Caco-2 (cell line): ENCODE measurements around the gene MCL1. TPM values are rescaled to one million over a fixed set of nuclear protein-coding genes. Genes with fewer than 3 reads are reported as not detected.

Experiments
- Bru-seq: library from RNA; stranded (reverse); fragments of 400-500 nt; gene quantifications from one replicate; lab custom pipeline; 2021; lab: Mats Ljungman, UMichigan
- BruChase-seq, 2 experiments: library from RNA; stranded (reverse); fragments of 400-500 nt; gene quantifications; one replicate each; lab custom pipeline; 2021; lab: Mats Ljungman, UMichigan
- BruUV-seq: library from RNA; stranded (reverse); fragments of 400-500 nt; replicated peaks from 2 replicates; lab custom pipeline; 2021; lab: Mats Ljungman, UMichigan
- CTCF ChIA-PET: fragments of 300-600 bp; sonication (Branson Sonifier 250); formaldehyde crosslinking; loops from one replicate; lab custom pipeline; 2022; ENCODE audit warnings: antibody characterized with exemption; lab: Charles Lee
- POLR2A ChIA-PET: fragments of 300-600 bp; sonication (Branson Sonifier 250); formaldehyde crosslinking; loops from one replicate; lab custom pipeline; 2022; ENCODE audit warnings: antibody characterized with exemption; lab: Charles Lee
- DNase-seq, 2 experiments: peaks; one replicate each; pipeline versions ENCODE4 v3.0.0 to v3.0.0-alpha.2; 2020 to 2022
- H3K27me3 ChIP-seq: replicated peaks from 2 replicates; pipeline ENCODE4 v1.6.0; 2011; ENCODE audit warnings: low read length; ENCODE audit not compliant: control insufficient read depth, insufficient read depth
- H3K36me3 ChIP-seq: 2 replicates; pipeline ENCODE4 v1.5.1; 2011; ENCODE audit warnings: low read length; ENCODE audit not compliant: control insufficient read depth, insufficient read depth
- H3K4me1 ChIP-seq: fragments of 250-450 bp; sonication (Bioruptor Pico); 2 replicates; pipeline ENCODE4 v1.5.1; 2020; ENCODE audit warnings: mild to moderate bottlenecking
- H3K4me3 ChIP-seq: 2 replicates; pipeline ENCODE4 v1.5.1; 2011; ENCODE audit warnings: low read depth, mild to moderate bottlenecking, control low read depth, low read length
- H3K9me3 ChIP-seq: fragments of 250-450 bp; sonication (Bioruptor Pico); 2 replicates; pipeline ENCODE4 v1.5.1; 2020; ENCODE audit warnings: mild to moderate bottlenecking, moderate library complexity
- H3K27ac Mint-ChIP-seq: one replicate; pipeline ENCODE4 v1.8.0; 2022; ENCODE audit warnings: mixed read lengths; ENCODE audit not compliant: unreplicated experiment
- H3K27me3 Mint-ChIP-seq: one replicate; pipeline ENCODE4 v1.8.0; 2022; ENCODE audit warnings: mixed read lengths; ENCODE audit not compliant: insufficient read depth, unreplicated experiment
- H3K36me3 Mint-ChIP-seq: one replicate; pipeline ENCODE4 v1.8.0; 2022; ENCODE audit warnings: mild to moderate bottlenecking, mixed read lengths; ENCODE audit not compliant: insufficient read depth, unreplicated experiment
- H3K4me1 Mint-ChIP-seq: one replicate; pipeline ENCODE4 v1.8.0; 2022; ENCODE audit warnings: low read depth, mixed read lengths; ENCODE audit not compliant: unreplicated experiment
- H3K4me3 Mint-ChIP-seq: one replicate; pipeline ENCODE4 v1.8.0; 2022; ENCODE audit warnings: mild to moderate bottlenecking, moderate library complexity, mixed read lengths; ENCODE audit not compliant: unreplicated experiment
- H3K9me3 Mint-ChIP-seq: one replicate; pipeline ENCODE4 v1.8.0; 2022; ENCODE audit warnings: mixed read lengths; ENCODE audit not compliant: unreplicated experiment
- intact Hi-C: fragments of 100-400 bp; cut with micrococcal nuclease; formaldehyde crosslinking; loops from one replicate; pipeline ENCODE4 v1.10.0; 2022; ENCODE audit not compliant: unreplicated experiment
- long read RNA-seq: library from polyadenylated mRNA; stranded (forward); transcript quantifications from one replicate; pipeline ENCODE4 v2.0.0, GENCODE V29; 2022
- total RNA-seq: library from RNA; stranded (reverse); gene quantifications from 2 replicates; pipeline ENCODE4 v1.2.3, GENCODE V29; 2022
- TF ChIP-seq, protein P1 (sequence below), 2 experiments: fragments of 200-600 bp in 1 of 2; IDR thresholded peaks; 1 replicate in 1 of 2; 2 replicates in 1 of 2; pipeline versions ENCODE4 v1.5.1 to v1.8.0; 2011 to 2022; ENCODE audit warnings: antibody characterized with exemption in 1 of 2, control low read depth in 1 of 2, inconsistent platforms in 1 of 2, low read depth in 1 of 2, low read length in 1 of 2, mild to moderate bottlenecking in 1 of 2, moderate library complexity in 1 of 2; ENCODE audit not compliant: insufficient read depth in 1 of 2, severe bottlenecking in 1 of 2, unreplicated experiment in 1 of 2

The MCL1 gene
- total RNA-seq = 130 and 134 TPM in 2 replicates
- percentile 100 among the genes with signal in this experiment for Bru-seq, nascent RNA
- BruChase-seq, experiment 1, labeled RNA remaining after a 2-hour chase = percentile 100 among the genes with signal in this experiment
- percentile 97 among the genes with signal in this experiment for BruChase-seq, experiment 2, labeled RNA remaining after a 6-hour chase
- long read RNA-seq, transcript MCL1-202 (3 exons, 3,932 nt) = major isoform, 16 of 27 reads
- long read RNA-seq, partial matches to known transcripts = 0 of 27 reads
- long read RNA-seq, other reads (novel, unspliced or antisense) = 10 of 27 reads

DNA sequence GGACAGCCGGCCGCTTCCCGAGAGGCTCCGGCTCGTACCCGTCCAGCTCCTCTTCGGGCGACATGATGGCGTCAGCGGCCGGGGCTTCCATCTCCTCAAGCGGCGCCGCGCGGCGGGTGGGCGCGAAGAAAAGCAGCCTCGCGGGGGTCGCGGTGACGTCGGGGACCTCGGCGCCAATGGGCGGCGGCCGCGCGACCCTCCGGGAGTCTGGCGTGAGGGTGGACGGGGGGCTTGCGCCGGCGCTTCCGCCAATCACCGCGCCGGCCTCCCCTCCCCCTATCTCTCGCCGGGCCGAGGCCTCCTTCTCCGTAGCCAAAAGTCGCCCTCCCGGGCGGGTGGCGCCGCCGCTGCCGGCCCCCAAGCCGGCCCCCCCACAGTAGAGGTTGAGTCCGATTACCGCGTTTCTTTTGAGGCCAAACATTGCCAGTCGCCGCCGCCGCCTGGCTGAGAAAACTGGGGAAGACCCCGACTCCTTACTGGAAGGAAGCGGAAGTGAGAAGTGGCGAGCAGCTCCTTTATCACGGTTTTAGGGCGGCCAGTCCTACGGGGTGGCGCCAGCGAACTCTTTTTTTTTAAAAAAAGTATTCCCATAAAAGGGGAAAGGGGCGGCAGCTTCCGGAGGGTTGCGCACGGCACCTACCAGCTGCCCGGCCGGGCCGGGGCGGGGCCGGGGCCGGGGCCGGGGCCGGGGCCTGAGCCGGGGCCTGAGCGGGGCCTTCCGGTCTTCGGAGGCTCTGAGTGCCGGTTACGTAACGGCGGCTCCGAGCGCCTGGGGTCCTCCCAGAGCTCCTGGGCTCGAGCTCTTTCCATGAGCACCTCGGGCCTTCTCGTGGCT, at the start of gene MCL1:
Gene MCL1, minus strand, starts transcription at position 501 of the 835 bp plus-strand sequence. Its CDS starts 80 bp downstream, at position 421.
- Mint-ChIP-seq H3K27me3 (no peaks in the 10 kb centered on the region), H3K27ac (peak within 1 kb of the TSS; percentile 98), H3K9me3 (no peaks in the 10 kb centered on the region), H3K4me1 (peaks cover 34% of the 10 kb centered on the region), H3K4me3 (peak within 1 kb of the TSS; percentile 100), H3K36me3 (peaks cover 53% of the 10 kb centered on the region)
- intact Hi-C loops = loop anchor here (2.0 kb wide), 3 partner anchors 25 to 49 kb away; partner anchors contain the start of gene ENSA
- BruUV-seq = no TSS peak
- TF ChIP-seq, protein P1, sequence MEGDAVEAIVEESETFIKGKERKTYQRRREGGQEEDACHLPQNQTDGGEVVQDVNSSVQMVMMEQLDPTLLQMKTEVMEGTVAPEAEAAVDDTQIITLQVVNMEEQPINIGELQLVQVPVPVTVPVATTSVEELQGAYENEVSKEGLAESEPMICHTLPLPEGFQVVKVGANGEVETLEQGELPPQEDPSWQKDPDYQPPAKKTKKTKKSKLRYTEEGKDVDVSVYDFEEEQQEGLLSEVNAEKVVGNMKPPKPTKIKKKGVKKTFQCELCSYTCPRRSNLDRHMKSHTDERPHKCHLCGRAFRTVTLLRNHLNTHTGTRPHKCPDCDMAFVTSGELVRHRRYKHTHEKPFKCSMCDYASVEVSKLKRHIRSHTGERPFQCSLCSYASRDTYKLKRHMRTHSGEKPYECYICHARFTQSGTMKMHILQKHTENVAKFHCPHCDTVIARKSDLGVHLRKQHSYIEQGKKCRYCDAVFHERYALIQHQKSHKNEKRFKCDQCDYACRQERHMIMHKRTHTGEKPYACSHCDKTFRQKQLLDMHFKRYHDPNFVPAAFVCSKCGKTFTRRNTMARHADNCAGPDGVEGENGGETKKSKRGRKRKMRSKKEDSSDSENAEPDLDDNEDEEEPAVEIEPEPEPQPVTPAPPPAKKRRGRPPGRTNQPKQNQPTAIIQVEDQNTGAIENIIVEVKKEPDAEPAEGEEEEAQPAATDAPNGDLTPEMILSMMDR (IDR thresholded peaks at IDR 0.05; ENCODE audit: insufficient read depth in 1 of 2, low read depth in 1 of 2, low read length in 1 of 2, severe bottlenecking in 1 of 2, unreplicated experiment in 1 of 2) = peak in 1 of 2 experiments; percentile 10
- H3K4me1 ChIP-seq = peaks cover 33% of the 10 kb centered on the region
- H3K4me3 ChIP-seq = peak within 1 kb of the TSS; percentile 95
- peaks cover 3% of the 10 kb centered on the region for H3K36me3 ChIP-seq
- ChIA-PET POLR2A (interaction anchor here (0.5 to 6.2 kb wide), 37 partner anchors 9 to 931 kb away, joined by 3 to 152 read pairs (median 5); partner anchors contain the start of genes ADAMTSL4, ENSA, FALEC and GOLPH3L), CTCF (interaction anchor here (0.7 to 5.1 kb wide), 7 partner anchors 9 to 427 kb away, joined by 3 to 51 read pairs (median 6); partner anchors contain the start of genes GOLPH3L and MINDY1)
- peak; percentile 96 for DNase-seq
- no peaks in the 10 kb centered on the region for H3K9me3 ChIP-seq
- no peaks in the 10 kb centered on the region for H3K27me3 ChIP-seq

GRCh38 chr1:150628766-150629114, 49.3 kb upstream of the MCL1 start:
- peaks cover 10% of the 10 kb centered on the region for H3K4me1 ChIP-seq
- Mint-ChIP-seq H3K4me3 (no peak overlapping the region), H3K36me3 (peaks cover 36% of the 10 kb centered on the region), H3K9me3 (no peaks in the 10 kb centered on the region), H3K4me1 (peaks cover 11% of the 10 kb centered on the region), H3K27me3 (no peaks in the 10 kb centered on the region), H3K27ac (no peak overlapping the region)
- intact Hi-C loops = loop anchor here (2.0 to 10.0 kb wide), 4 partner anchors 50 to 296 kb away; partner anchors contain the start of genes MCL1 and SETDB1
- ChIA-PET CTCF (interaction anchor here (1.3 to 3.2 kb wide), 5 partner anchors 9 to 185 kb away, joined by 3 to 20 read pairs (median 6); partner anchors contain the start of gene GOLPH3L), POLR2A (interaction anchor here (1.0 to 2.1 kb wide), 9 partner anchors 13 to 265 kb away, joined by 3 to 61 read pairs (median 5); partner anchors contain the start of genes GOLPH3L, MCL1 and RPRD2)
- TF ChIP-seq, protein P1 (IDR thresholded peaks at IDR 0.05; ENCODE audit: insufficient read depth in 1 of 2, low read depth in 1 of 2, low read length in 1 of 2, severe bottlenecking in 1 of 2, unreplicated experiment in 1 of 2) = no peak
- H3K36me3 ChIP-seq = peaks cover 2% of the 10 kb centered on the region; the same call in 1 of the 2 replicates
- H3K27me3 ChIP-seq = no peaks in the 10 kb centered on the region
- DNase-seq = no peak
- BruUV-seq = TSS peak; percentile 64
- peak overlapping the region; percentile 56 for H3K4me3 ChIP-seq
- H3K9me3 ChIP-seq = no peaks in the 10 kb centered on the region
